ENCODE data around the gene GNAI3. TPM values are rescaled to one million over a fixed set of nuclear protein-coding genes. Genes with fewer than 3 reads are reported as not detected.

GNAI3 gene
- total RNA-seq, 2 experiments from 2014 or later, result 7.5 to 8.3 TPM

- H3K4me3 Mint-ChIP-seq, result no peak overlapping the region
- CTCF ChIA-PET, result interaction anchor here (1.9 to 9.1 kb wide), 3 partner anchors 11 to 83 kb away, joined by 8 to 112 read pairs (median 103); no protein-coding TSS in a partner anchor
- DNase-seq (peak; percentile 33), ATAC-seq (no peak)
- H3K36me3 Mint-ChIP-seq, result peaks cover 20% of the 10 kb centered on the region
- no peaks in the 10 kb centered on the region for H3K27me3 Mint-ChIP-seq
- H3K27ac Mint-ChIP-seq, result no peak overlapping the region
- peaks cover 29% of the 10 kb centered on the region for H3K4me1 Mint-ChIP-seq
- H3K9me3 Mint-ChIP-seq (ENCODE audit: low read depth), result no peaks in the 10 kb centered on the region
These were observed 78.4 kb downstream of the GNAI3 start for GRCh38 chr1:109626682-109627408.

GRCh38 chr1:109627692-109628399 lies 79.4 kb downstream of the GNAI3 start:
- CTCF ChIA-PET, result interaction anchor here (1.2 to 9.1 kb wide), 5 partner anchors 10 to 84 kb away, joined by 5 to 112 read pairs (median 32); partner anchors contain the start of gene GNAI3
- DNase-seq (peak; percentile 38), ATAC-seq (no peak)
- no peak overlapping the region for H3K4me3 Mint-ChIP-seq
- H3K27me3 Mint-ChIP-seq, result no peaks in the 10 kb centered on the region
- H3K36me3 Mint-ChIP-seq, result peaks cover 21% of the 10 kb centered on the region
- no peaks in the 10 kb centered on the region for H3K9me3 Mint-ChIP-seq (ENCODE audit: low read depth)
- no peak overlapping the region for H3K27ac Mint-ChIP-seq
- peaks cover 19% of the 10 kb centered on the region for H3K4me1 Mint-ChIP-seq

DNA sequence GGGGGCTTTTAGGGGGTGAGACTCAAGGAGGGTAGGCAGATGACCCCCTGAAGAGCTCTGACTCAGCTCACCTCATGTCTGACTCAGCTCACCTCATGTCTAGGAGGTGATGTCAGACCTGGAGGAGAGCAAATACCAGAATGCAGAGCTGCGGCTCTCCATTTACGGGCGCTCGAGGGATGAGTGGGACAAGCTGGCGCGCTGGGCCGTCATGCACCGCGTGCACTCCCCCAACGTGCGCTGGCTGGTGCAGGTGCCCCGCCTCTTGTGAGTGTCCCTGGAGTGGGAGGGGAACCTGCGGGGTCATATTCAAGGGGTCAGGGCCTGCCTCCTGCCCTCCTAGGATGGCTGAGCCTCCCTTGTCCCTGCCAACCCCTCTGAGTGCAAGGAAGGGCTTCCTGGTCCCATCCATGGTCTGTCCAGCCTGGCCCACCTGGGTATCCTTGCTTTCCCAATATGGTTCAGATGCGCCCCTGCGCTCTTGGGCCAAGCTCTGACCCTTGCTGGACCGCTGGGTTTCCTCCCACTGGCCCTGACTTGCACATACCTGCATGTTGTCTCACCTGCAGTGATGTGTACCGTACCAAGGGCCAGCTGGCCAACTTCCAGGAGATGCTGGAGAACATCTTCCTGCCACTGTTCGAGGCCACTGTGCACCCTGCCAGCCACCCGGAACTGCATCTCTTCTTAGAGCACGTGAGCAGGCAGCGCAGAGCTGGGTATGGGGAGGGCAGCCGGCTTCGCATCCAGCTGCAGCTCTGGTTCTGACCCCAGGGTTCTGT lies 80.3 kb downstream of the GNAI3 start:
- Mint-ChIP-seq H3K9me3 (ENCODE audit: low read depth) (no peaks in the 10 kb centered on the region), H3K4me3 (no peak overlapping the region), H3K4me1 (peaks cover 11% of the 10 kb centered on the region), H3K27me3 (no peaks in the 10 kb centered on the region), H3K36me3 (peaks cover 21% of the 10 kb centered on the region), H3K27ac (no peak overlapping the region)
- ATAC-seq (no peak), DNase-seq (peak; percentile 40)
- CTCF ChIA-PET, result interaction anchor here (0.6 to 6.7 kb wide), 7 partner anchors 9 to 126 kb away, joined by 3 to 103 read pairs (median 4); partner anchors contain the start of genes AMPD2, GNAI3 and GNAT2

- CTCF ChIA-PET, result interaction anchor here (0.7 to 6.7 kb wide), 11 partner anchors 10 to 146 kb away, joined by 3 to 103 read pairs (median 4); partner anchors contain the start of genes AMPD2, ATXN7L2, GNAI3 and GNAT2
- Mint-ChIP-seq H3K4me1 (peaks cover 7% of the 10 kb centered on the region), H3K4me3 (no peak overlapping the region), H3K36me3 (peaks cover 21% of the 10 kb centered on the region), H3K27me3 (no peaks in the 10 kb centered on the region), H3K9me3 (ENCODE audit: low read depth) (no peaks in the 10 kb centered on the region), H3K27ac (no peak overlapping the region)
- ATAC-seq, result no peak
- peak; percentile 38 for DNase-seq
These were observed 81.1 kb downstream of the GNAI3 start for GRCh38 chr1:109629372-109630030.

DNA sequence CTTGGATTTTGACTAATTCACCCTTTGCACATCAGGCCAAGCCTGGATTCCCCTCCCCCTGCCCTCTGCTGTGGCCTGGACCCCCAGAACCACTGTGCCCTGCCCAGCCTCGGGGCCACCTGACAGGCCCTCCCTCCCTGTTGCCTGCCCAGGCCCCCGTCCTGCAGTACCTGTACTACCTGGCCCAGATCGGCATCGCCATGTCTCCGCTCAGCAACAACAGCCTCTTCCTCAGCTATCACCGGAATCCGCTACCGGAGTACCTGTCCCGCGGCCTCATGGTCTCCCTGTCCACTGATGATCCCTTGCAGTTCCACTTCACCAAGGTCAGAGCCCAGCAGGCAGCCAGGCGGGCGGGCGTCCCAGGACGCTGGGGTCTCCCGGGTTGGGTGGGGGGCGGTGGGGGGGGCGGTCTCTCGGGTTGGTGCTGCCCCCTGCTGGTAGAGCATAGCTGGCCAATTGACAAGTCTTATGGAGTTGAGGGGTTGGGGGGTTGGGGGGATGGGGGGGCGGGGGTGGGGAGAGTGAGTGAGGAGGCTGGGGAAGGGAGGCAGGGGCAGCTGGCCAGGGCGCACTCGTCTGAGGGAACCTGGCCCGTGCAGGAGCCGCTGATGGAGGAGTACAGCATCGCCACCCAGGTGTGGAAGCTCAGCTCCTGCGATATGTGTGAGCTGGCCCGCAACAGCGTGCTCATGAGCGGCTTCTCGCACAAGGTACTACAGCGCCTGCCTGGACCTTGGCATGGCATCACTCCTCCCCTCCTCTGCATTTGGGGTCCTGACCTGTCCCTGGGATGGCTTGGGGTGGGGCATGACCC lies 81.9 kb downstream of the GNAI3 start:
- Mint-ChIP-seq H3K4me1 (peaks cover 10% of the 10 kb centered on the region), H3K27me3 (no peaks in the 10 kb centered on the region), H3K9me3 (ENCODE audit: low read depth) (no peaks in the 10 kb centered on the region), H3K27ac (no peak overlapping the region), H3K4me3 (no peak overlapping the region), H3K36me3 (peaks cover 21% of the 10 kb centered on the region)
- ATAC-seq, result no peak
- DNase-seq, result peak; percentile 49
- CTCF ChIA-PET, result interaction anchor here (0.7 to 6.7 kb wide), 20 partner anchors 9 to 355 kb away, joined by 3 to 103 read pairs (median 4); partner anchors contain the start of genes AHCYL1, AMPD2, ATXN7L2 and GNAI3

DNA sequence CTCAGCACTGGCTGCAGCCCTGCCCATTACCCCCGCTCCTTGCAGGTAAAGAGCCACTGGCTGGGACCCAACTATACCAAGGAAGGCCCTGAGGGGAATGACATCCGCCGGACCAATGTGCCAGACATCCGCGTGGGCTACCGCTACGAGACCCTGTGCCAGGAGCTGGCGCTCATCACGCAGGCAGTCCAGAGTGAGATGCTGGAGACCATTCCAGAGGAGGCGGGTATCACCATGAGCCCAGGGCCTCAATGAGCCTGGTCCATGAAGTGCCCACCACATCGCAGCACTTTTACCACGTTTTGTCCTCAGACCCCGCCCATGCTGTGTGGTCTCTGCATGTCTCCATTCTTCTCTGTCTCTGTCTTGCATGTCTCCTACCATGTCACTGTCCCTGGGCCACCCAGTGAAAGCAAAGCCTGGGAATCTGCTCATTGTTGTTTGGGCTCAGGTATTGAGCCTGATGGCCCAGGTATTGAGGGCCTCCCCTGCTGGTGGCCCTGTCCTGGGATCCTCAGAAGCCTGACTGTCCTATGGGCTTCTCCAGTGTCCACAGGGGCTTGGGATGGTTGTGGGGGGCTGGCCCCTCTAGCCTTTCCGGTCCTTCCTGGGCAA lies 82.6 kb downstream of the GNAI3 start:
- Mint-ChIP-seq H3K4me1 (peaks cover 12% of the 10 kb centered on the region), H3K4me3 (no peak overlapping the region), H3K9me3 (ENCODE audit: low read depth) (no peaks in the 10 kb centered on the region), H3K27me3 (no peaks in the 10 kb centered on the region), H3K36me3 (peaks cover 21% of the 10 kb centered on the region), H3K27ac (no peak overlapping the region)
- DNase-seq (peak; percentile 39), ATAC-seq (no peak)
- CTCF ChIA-PET, result interaction anchor here (0.7 to 6.7 kb wide), 15 partner anchors 8 to 354 kb away, joined by 3 to 103 read pairs (median 4); partner anchors contain the start of genes AHCYL1 and GNAI3

DNA sequence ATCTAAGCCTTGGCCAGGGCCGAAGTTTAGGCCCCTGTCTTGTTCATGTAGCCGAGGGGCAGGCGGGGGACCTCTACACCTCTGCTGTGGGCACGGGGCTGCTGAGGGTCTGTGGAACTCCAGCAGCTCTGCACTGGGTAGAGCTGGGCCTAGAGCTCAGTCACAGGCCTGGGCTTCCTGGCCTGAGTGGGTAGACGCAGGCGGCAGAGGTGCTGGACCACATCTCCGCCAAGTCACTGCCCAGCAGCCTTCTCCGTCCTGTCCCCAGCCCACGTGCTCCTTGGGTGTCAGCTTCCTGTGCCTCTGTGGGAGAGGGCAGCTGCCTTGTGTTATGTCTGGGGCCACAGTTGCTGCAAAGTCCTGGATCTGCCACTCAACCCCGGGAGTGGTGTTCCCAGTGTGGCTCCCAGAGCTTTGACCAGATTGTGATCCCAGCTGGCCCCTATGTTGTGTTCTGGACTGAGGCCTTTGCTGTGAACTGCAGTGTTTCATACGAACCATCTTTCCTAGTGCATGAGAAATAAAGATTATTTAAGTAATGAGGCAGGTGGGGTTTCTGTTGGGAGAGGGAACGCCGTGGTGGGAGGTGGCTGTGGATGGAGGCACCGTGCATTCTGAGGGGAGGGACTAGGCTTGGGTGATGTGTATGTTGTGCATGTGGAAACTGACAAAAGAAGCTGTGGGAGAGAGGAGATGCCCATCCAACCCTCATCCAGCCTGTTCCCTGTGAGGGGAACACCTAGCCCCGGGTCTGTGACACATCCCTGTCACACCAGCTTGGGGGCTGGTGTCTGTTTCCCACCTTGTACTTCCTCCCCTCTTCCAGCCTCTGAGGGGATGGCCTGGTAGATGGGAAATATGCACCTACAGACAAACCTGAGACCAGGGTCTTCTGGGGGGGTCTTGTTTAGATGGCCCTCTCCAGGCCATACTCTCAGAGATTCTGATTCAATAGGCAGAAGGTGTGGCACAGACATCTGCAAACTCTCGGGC lies 83.4 kb downstream of the GNAI3 start:
- Mint-ChIP-seq H3K4me3 (no peak overlapping the region), H3K36me3 (peaks cover 21% of the 10 kb centered on the region), H3K4me1 (peaks cover 12% of the 10 kb centered on the region), H3K9me3 (ENCODE audit: low read depth) (no peaks in the 10 kb centered on the region), H3K27me3 (no peaks in the 10 kb centered on the region), H3K27ac (no peak overlapping the region)
- DNase-seq (peak; percentile 36), ATAC-seq (no peak)
- CTCF ChIA-PET, result interaction anchor here (1.0 to 6.7 kb wide), 11 partner anchors 8 to 353 kb away, joined by 3 to 103 read pairs (median 6); partner anchors contain the start of genes AHCYL1 and GNAI3

DNA sequence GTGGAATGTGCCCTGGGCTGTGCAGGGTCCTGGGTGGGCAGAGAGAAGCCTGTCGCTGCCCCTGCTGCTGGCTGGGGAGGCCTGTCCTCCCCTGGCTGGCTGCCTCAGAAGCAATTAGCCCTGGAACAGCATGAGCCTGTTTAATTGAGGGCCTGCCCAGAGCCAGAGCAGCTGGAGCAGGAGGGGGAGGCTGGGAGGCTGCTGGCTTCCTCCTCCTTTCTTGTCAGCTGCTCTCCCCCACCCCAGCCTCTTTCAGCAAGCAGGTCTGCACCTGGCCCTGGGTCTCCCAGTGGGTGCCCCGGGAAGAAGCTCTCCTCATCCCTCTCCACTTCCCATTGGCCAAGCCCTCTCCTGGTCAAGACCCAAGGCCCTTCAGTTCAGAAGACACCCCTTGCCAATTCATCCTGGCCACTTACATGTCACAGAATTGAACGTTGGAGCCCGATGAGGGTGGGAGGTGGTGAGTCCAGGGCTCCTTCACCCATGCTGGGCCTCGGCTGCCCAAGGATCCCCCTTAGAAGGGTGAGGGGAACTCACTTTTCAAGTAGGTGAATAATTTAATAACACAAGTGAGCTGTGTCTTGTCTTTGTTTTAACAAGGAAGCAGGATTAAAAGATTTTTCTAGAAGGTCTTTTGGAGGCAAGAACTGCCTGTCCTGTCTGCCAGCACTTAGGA lies 84.4 kb downstream of the GNAI3 start:
- H3K36me3 Mint-ChIP-seq, result peaks cover 20% of the 10 kb centered on the region
- H3K27me3 Mint-ChIP-seq, result no peaks in the 10 kb centered on the region
- CTCF ChIA-PET, result interaction anchor here (0.8 to 10.0 kb wide), 10 partner anchors 7 to 352 kb away, joined by 3 to 112 read pairs (median 4); partner anchors contain the start of genes AHCYL1, AMPD2, GNAI3 and GNAT2
- no peak overlapping the region for H3K4me3 Mint-ChIP-seq
- ATAC-seq, result no peak
- H3K27ac Mint-ChIP-seq, result no peak overlapping the region
- H3K4me1 Mint-ChIP-seq, result peaks cover 12% of the 10 kb centered on the region
- DNase-seq, result peak; percentile 32
- H3K9me3 Mint-ChIP-seq (ENCODE audit: low read depth), result no peaks in the 10 kb centered on the region

DNA sequence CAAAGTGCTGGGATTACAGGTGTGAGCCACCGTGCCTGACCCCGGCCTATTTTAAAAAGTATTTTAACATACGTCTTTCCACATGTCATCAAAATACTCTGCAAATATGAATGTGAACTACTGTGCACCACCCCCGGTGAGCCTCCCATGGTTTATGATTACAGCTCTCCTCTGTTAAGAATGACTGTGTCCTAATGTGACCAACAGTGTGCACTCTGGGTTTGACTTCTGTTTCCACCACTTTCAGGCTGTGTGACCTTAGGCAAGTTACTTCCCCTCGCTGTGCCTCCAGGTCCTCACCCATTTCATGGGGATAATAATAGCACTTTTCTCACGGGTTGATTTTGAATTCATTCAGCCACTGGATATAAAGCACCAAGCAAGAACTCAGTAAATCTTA lies 85.9 kb downstream of the GNAI3 start:
- peaks cover 12% of the 10 kb centered on the region for H3K4me1 Mint-ChIP-seq
- H3K4me3 Mint-ChIP-seq, result no peak overlapping the region
- H3K36me3 Mint-ChIP-seq, result peaks cover 13% of the 10 kb centered on the region
- CTCF ChIA-PET, result interaction anchor here (1.0 to 10.0 kb wide), 8 partner anchors 9 to 350 kb away, joined by 3 to 112 read pairs (median 4); partner anchors contain the start of genes AHCYL1, AMPD2 and GNAT2
- H3K27ac Mint-ChIP-seq, result no peak overlapping the region
- no peaks in the 10 kb centered on the region for H3K27me3 Mint-ChIP-seq
- no peak for ATAC-seq
- peak; percentile 38 for DNase-seq
- no peaks in the 10 kb centered on the region for H3K9me3 Mint-ChIP-seq (ENCODE audit: low read depth)

Measured in activated CD8-positive, alpha-beta memory T cell treated with anti-CD3 and anti-CD28 coated beads, Interleukin-2, amount 10 ng/mL, durations not matched to agents 7 days and 5 days (primary cell).